Vagina (tissue), 2 donors: Measurements from ENCODE around the gene NPSR1.

ENCODE experiments used
- CTCF ChIP-seq, 3 experiments: fragments of 450-650 bp in 2 of 3; fragments of 200-600 bp in 1 of 3; sonication (generic) in 1 of 3; IDR thresholded peaks; one replicate each; pipeline ENCODE4 v1.5.1; 2017 to 2019; ENCODE audit warnings: antibody characterized with exemption in 3 of 3, mild to moderate bottlenecking in 2 of 3, moderate library complexity in 2 of 3
- POLR2AphosphoS5 ChIP-seq, 2 donors: sonication (generic); formaldehyde crosslinking; IDR thresholded peaks; one replicate each; pipeline ENCODE4 v1.9.0; 2017; ENCODE audit warnings: antibody characterized with exemption in 2 of 2, mild to moderate bottlenecking in 2 of 2, low read depth in 1 of 2; ENCODE audit not compliant: insufficient read depth in 1 of 2

- no peak for TF ChIP-seq CTCF (IDR thresholded peaks at IDR 0.05)
- TF ChIP-seq POLR2AphosphoS5 (IDR thresholded peaks at IDR 0.05; ENCODE audit: insufficient read depth in 1 of 2, low read depth in 1 of 2): no peak
These were observed 148.8 kb downstream of the NPSR1 start for GRCh38 chr7:34806831-34807230.
